GM21447 (cell line): ENCODE measurements around the gene SGSM1.
"Not testable (repeated sequence)": the region's sequence is repeated elsewhere in the genome, so short reads cannot be mapped to it uniquely, and the experiment has no call there.

Source experiments
- ATAC-seq: cut with Tn5 transposase; IDR thresholded peaks from one replicate; pipeline ENCODE4 v1.9.1; 2021; ENCODE audit not compliant: unreplicated experiment

The SGSM1 gene

DNA sequence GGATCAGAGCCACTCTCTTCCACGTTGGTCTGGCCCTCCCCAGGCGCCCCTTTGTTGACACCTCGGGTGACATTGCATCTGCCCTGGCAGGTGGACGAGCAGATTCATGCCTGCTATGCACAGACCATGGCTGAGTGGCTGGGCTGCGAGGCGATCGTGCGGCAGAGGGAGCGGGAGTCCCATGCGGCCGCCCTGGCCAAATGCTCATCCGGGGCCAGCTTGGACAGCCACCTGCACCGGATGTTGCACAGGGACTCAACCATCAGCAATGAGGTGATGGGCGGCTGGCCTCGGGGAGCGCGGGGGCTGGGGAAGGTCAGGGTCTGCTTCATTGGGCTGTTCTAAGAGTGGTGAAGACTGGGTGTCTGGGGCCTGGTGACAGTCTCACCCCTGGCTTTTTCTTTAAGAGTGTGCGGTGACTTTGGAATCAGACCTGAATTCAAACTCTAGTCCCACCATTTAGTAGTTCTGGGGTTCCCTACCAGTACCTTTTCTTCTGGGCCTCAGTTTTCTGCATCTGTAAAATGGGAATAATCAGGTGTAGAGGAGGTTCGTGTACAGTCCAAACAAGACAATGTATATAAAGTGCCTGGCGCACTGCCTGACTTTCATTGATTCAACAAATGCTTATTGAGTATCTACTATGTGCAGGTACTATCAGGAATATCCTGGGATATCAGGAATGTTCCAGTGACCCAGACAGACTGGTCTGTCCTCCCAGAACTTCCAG, 87.5 kb downstream of the SGSM1 start:
- no peak for ATAC-seq

- no peak for ATAC-seq
Observed at GRCh38 chr22:24894220-24894975, 88.4 kb downstream of the SGSM1 start.

GRCh38 chr22:24894998-24895397, 89.0 kb downstream of the SGSM1 start:
- no peak for ATAC-seq

DNA sequence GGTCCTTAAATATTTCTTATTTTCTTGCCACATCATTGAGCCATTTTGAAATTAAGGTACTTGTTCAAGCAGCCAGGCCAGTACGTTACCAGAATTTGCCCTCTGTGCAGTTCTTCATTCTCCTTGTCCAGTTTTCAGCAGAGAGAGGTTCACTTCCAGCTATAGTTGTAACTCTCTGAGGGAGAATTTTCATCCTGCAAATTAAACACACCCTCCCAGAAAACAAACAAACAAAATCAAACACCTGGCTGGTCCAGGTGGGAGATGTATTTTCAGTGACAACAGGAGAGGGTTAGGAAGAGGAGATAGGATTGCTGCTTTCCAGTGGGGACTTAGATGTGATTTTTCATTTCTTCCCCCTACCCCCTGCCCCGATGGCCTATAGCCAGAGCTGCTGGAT, 95.4 kb downstream of the SGSM1 start:
- ATAC-seq, result no peak

GRCh38 chr22:24905909-24906308, 99.9 kb downstream of the SGSM1 start:
- ATAC-seq, result no peak

GRCh38 chr22:24907101-24907500, 101.1 kb downstream of the SGSM1 start:
- ATAC-seq, result not testable (repeated sequence)

GRCh38 chr22:24920029-24920428, 114.0 kb downstream of the SGSM1 start:
- ATAC-seq, result no peak

DNA sequence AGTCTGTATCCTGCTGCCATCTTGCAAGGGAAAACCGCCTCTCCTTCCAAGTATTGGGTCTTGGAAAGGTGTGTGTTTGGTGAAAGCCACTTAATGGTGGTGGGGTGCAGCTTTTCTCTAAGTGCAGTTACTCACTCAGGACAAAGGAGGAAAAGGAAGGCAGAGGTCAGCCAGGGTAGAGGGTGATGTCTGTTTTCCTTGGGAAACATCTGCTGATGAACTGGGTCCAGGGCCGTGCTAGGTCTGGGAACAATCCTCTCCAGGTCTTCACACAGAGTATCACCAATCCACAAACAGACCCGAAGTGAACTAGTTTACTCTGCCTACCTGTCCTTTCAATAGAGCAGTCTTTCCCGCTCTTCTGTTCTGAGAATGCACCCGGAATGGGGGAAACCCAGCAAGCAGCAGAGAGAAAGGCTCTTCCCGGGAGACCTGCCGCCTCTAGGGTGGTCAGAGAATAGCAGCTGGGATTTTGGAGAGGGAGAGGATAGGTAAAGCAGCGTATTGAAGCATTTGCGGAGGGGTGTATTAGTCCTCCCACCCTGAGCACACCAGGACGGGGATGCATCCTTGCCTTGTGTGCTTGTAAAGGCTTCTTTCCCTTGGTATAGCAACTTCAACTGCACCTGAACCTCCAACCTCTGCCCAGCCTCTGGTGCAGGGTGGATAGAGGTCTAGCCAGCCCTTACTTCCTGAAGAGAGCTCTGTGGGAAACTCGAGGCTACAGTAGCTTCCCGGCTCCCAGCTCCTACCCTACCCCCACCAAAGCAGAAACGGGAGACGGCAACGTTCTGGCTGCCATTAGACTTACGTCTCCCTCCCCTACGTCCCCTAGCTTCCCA, 119.8 kb downstream of the SGSM1 start:
- ATAC-seq, result no peak

GRCh38 chr22:24926428-24926725, 120.4 kb downstream of the SGSM1 start:
- ATAC-seq, result no peak

GRCh38 chr22:24926849-24927579, 121.0 kb downstream of the SGSM1 start:
- no peak for ATAC-seq

DNA sequence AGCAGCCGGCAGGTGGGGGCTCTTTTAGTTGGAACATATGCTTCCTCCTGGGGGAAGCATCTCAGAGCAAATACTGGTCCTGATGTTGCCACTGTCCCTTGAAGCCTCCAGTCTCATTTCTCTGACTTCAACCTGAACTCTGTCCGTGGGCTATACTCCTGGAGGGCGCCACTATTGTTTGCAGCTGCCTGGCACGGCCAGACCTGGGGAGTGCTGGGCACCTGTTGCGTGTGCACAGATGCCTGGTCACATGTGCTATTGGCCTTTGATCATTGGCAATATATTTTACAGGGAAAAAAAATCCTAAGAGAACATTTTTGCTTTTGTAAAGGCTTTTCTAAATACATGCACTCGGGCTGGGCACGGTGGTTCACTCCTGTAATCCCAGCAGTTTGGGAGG, 122.3 kb downstream of the SGSM1 start:
- no peak for ATAC-seq

DNA sequence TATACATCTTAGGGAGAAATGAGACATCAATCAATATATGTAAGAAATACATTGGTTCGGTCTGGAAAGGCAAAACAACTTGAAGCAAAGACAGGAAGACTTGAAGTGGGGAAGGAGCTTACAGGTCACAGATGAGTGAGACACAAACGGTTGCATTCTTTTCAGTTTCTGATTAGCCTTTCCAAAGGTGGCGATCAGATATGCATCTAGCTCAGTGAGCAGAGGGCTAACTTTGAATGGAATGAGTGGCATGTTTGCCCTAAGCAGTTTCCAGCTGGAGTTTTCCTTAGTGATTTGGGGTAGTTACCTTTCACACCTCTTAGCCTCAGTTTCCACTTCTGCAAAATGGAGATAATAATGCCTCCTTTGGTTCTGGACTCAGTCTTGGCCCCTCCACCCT, 124.7 kb downstream of the SGSM1 start:
- no peak for ATAC-seq

DNA sequence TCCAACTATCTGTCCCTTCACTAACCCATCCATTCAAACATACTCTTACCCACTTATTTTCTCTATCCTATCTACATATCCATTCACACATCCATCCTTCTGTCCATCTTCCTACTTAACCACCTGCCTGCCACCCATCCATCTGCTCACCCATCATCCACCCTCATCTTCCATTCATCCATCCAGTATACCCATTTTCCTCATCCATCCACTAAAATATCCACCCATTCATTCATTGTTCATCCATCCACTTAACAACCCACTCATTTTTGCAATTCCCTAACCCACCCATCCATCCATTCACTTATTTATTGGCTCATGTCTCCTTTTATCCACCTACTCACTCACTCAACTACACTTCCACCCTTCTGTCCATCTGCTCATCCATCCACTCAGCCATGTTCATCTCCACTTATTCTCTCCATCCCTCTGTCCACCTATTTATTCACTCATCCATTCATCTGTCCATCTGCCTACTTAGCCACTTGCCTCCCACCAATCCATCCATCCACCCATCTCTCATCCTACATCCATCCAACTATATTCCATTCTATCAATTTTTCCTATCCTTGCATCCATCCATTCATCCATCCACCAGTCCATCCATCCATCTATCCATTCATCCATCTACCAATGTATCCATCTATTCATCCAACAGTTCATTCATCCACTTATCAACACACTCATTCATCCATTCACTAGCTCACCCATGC, 129.9 kb downstream of the SGSM1 start:
- no peak for ATAC-seq

DNA sequence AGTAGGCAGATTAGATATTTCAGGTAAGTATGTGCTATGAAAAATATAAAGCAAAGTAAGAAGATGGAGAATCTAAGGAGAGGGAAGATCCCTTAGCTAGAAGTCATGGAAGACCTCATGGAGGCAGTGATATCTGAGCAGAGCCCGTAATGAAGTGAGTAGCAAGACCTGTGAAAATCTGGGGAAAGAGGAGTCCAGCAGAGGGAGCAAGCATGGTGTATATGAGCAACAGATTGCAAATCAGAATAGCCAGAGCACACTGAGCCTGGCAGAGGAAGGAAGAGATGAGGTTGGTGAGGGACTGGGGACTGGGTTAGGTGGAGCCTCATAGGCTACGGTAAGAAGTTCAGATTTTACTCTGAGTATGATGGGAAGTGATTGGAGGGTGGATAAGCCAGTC, 131.1 kb downstream of the SGSM1 start:
- no peak for ATAC-seq

GRCh38 chr22:24938741-24939341, 132.8 kb downstream of the SGSM1 start:
- no peak for ATAC-seq

DNA sequence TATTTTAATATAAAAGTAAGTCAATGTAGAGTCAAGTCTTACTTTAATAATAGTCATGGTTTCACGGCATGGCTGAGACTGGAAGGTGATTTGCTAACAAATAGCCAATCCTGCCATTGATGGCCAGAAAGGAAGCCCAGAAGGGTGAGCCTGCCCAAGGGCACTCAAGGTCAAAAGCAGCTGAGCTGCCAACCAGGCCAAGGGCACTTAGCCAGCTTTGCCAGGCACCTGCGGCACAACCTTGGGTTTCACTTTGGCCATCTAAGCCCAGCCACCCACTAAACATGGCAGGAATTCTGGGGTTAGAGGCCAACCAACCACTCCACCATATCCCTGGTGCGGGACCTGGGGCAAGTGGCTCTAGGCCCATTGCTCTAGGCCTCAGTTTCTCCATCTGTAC, 136.3 kb downstream of the SGSM1 start:
- no peak for ATAC-seq

GRCh38 chr22:24944217-24944937, 138.4 kb downstream of the SGSM1 start:
- ATAC-seq, result no peak

DNA sequence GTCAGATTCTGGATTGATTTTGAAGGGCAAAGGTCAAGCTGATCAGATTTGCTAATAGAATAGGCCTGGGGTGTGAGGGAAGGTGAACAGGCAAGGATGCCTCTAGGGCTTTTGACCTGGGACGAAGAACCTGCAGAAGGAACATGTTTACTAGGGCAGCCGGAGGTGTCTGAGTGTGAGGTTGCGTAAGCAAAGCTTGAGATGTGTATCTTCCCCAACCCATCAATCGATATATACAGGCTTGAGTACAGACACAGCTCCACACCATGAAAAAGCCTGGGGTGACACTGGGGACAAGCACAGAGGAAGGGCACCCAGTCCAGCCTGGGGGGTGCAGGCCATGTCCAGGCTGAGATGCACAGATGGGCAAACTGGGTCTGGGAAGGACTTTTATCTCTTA, 139.4 kb downstream of the SGSM1 start:
- ATAC-seq, result no peak

DNA sequence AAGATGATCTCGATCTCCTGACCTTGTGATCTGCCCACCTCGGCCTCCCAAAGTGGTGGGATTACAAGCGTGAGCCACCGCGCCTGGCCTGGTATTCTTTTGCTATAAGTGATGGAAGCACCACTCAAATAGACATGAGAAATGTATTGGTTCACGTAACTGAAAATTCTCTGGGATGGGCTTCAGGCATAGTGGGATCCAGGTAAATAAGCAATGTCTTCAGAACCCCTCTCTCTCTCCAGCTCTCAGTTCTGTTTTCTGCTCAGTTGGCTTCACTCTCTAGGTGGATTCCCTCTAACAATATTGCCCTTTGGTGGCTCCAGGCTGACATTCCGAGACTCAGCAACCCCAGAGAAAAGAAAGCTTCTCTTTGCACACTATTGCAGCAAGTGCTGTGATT, 141.4 kb downstream of the SGSM1 start:
- ATAC-seq, result no peak

GRCh38 chr22:24947881-24948280, 141.9 kb downstream of the SGSM1 start:
- ATAC-seq, result no peak
